ENCODE data around the gene LCNL1. TPM values are rescaled to one million over a fixed set of nuclear protein-coding genes. Genes with fewer than 3 reads are reported as not detected.

Gene LCNL1
- total RNA-seq, 1 donor from 2014 or later = not detected

- no peaks in the 10 kb centered on the region for H3K27me3 ChIP-seq (ENCODE audit: control insufficient read depth, insufficient read depth, low read length)
- H3K36me3 ChIP-seq (ENCODE audit: control insufficient read depth, insufficient read depth, low read length) = no peaks in the 10 kb centered on the region
- no peak for DNase-seq (ENCODE audit: low read depth)
- no peak for TF ChIP-seq CTCF (IDR thresholded peaks at IDR 0.05; ENCODE audit: insufficient read depth, low read length, poor library complexity, severe bottlenecking)
- no peak overlapping the region for H3K4me3 ChIP-seq (ENCODE audit: low read depth, low read length)
Observed at GRCh38 chr9:136957901-136958300, 24.9 kb upstream of the LCNL1 start.

- no peaks in the 10 kb centered on the region for H3K27me3 ChIP-seq (ENCODE audit: control insufficient read depth, insufficient read depth, low read length)
- no peaks in the 10 kb centered on the region for H3K36me3 ChIP-seq (ENCODE audit: control insufficient read depth, insufficient read depth, low read length)
- no peak for DNase-seq (ENCODE audit: low read depth)
- no peak overlapping the region for H3K4me3 ChIP-seq (ENCODE audit: low read depth, low read length)
- no peak for TF ChIP-seq CTCF (IDR thresholded peaks at IDR 0.05; ENCODE audit: insufficient read depth, low read length, poor library complexity, severe bottlenecking)
Observed at GRCh38 chr9:136958473-136958872, 24.3 kb upstream of the LCNL1 start.

- TF ChIP-seq CTCF (IDR thresholded peaks at IDR 0.05; ENCODE audit: insufficient read depth, low read length, poor library complexity, severe bottlenecking) = no peak
- H3K27me3 ChIP-seq (ENCODE audit: control insufficient read depth, insufficient read depth, low read length) = no peaks in the 10 kb centered on the region
- DNase-seq (ENCODE audit: low read depth) = no peak
Observed at GRCh38 chr9:136958898-136959850, 23.6 kb upstream of the LCNL1 start.

GRCh38 chr9:136960212-136960937 lies 22.4 kb upstream of the LCNL1 start:
- no peak for DNase-seq (ENCODE audit: low read depth)
- TF ChIP-seq CTCF (IDR thresholded peaks at IDR 0.05; ENCODE audit: insufficient read depth, low read length, poor library complexity, severe bottlenecking) = no peak
- H3K27me3 ChIP-seq (ENCODE audit: control insufficient read depth, insufficient read depth, low read length) = peaks cover 3% of the 10 kb centered on the region
- no peaks in the 10 kb centered on the region for H3K36me3 ChIP-seq (ENCODE audit: control insufficient read depth, insufficient read depth, low read length)
- H3K4me3 ChIP-seq (ENCODE audit: low read depth, low read length) = no peak overlapping the region

More at GRCh38 chr9:136958898-136959850, 23.6 kb upstream of the LCNL1 start:
- Histone ChIP-seq H3K36me3 (ENCODE audit: control insufficient read depth, insufficient read depth, low read length) (no peaks in the 10 kb centered on the region), H3K4me3 (ENCODE audit: low read depth, low read length) (no peak overlapping the region)

GRCh38 chr9:136960938-136961275 lies 21.9 kb upstream of the LCNL1 start:
- TF ChIP-seq CTCF (IDR thresholded peaks at IDR 0.05; ENCODE audit: insufficient read depth, low read length, poor library complexity, severe bottlenecking) = no peak
- Histone ChIP-seq H3K4me3 (ENCODE audit: low read depth, low read length) (no peak overlapping the region), H3K36me3 (ENCODE audit: control insufficient read depth, insufficient read depth, low read length) (no peaks in the 10 kb centered on the region), H3K27me3 (ENCODE audit: control insufficient read depth, insufficient read depth, low read length) (peaks cover 4% of the 10 kb centered on the region)
- no peak for DNase-seq (ENCODE audit: low read depth)

All from kidney epithelial cell (primary cell).